GM18526 (cell line): Measurements from ENCODE around the gene SDHAF4.

Experiments used
- POLR2A ChIP-seq: IDR thresholded peaks from 3 replicates; pipeline ENCODE4 v1.6.1; 2011; ENCODE audit not compliant: insufficient read length; ENCODE audit errors: extremely low read depth

Gene SDHAF4

GRCh38 chr6:70574643-70575042 lies 7.9 kb downstream of the SDHAF4 start:
- no peak for TF ChIP-seq POLR2A

DNA sequence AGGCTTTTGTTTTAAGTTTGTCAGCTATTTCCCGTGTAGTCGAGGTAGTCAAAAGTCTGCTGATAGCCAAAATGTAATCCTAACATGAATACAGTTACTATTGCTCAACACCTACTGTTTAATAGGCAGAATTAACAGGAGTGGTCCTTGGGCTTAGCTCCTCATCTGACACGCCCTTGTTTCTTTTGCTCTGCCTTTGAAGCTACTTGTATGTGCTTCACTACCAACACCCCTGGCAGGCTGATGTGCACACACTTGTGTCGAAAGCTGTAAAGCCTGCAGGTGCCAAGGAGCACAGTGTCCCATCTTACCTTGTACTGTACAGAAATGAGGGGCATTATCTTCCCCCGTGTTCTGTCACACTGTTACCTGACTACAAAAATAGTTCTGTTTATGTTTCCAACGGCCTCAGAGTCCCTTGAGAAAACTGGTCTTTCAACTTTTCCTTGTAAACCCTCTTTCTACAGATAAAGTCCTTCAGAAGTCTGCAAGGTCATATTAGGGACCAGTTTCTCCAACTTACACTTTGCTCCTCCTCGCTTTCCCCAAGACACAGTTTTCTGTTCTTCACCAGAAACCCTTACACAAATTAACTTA lies 9.3 kb downstream of the SDHAF4 start:
- no peak for TF ChIP-seq POLR2A

DNA sequence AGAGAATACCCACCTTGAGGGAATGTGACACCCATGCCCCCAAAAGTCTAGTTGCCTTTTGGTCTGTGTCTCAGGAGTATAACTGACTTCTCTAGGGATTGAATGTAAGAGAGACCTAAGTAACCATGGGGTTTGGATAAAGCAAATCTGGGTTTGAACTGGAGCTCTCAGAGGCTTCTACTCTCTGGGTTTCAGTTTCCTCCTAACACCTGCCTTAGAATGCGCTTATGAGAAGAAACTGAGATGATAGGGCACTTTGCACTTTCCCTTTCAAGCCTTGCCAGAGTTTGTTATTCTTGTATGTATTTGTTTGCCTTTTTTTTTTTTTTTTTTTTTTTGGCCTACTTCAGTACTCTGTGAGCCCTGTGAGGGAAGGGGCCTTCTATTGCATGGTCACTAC lies 19.4 kb downstream of the SDHAF4 start:
- TF ChIP-seq POLR2A = no peak

DNA sequence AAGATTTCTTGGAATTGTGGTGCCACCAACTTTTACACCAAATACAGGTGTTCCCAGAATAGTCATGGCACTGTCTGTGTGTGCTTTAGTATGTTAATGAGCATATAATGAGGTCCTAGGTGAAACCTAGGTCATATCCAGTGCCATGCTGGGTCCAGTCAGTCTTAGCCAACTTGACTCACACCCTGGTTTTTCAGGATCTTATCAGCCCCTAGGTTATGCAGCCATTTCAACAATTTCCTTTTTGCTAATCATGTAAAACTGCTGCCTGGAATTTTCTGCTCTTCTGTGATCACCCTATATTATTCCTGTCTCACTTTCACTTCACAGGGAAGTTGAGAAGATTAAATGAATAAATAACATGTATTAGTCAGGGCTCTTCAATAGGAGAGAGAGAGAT lies 23.7 kb downstream of the SDHAF4 start:
- no peak for TF ChIP-seq POLR2A

DNA sequence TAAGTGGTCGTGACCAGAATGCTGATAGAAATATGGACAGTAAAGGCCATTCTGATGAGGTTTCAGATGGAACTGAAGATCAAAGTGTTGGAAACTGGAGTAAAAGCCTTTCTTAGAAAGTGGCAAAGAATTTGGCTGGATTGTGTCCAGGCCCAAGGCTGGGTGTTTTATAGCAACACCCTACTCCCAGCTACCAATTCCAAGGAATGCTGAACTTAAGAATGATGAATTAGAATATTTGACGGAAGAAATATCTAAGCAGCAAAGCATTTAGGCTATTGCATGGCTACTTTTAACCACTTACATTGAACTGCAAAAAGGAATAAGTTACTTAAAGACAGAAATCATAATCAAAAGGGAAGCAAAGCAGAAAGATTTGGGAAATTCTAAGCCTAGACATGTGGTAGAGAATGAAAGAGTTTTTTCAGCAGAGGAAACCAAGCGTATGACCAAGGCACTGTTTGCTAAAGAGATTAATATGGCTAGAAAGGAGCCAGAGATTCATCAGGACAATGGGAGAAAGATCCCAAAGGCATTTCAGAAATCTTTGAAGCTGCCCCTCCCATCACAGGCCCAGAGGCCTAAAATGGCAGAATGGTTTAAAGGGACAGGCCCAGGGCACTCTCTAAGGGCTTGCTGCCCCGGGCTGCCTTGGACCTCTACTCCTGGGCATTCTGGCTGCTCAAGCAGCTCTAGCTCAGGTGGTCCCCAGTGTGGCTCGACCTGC lies 25.8 kb downstream of the SDHAF4 start:
- no peak for TF ChIP-seq POLR2A

DNA sequence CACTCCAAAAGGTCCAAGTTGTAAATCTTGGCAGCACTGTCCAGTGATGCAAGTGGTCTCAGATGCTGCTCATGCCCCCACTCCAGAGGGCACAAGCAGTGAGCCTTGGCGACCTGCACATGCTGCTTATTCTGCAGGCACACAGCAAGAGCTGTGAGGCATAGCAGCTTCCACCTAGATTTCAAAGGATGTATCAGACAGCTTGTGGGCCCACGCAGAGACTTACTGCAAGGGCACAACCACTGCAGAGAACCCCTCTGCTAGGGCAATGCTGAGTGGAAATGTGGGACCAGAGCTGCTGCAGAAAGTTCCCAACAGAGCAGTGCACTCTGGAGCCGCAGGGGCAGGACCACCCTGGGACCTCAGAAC lies 26.4 kb downstream of the SDHAF4 start:
- no peak for TF ChIP-seq POLR2A

DNA sequence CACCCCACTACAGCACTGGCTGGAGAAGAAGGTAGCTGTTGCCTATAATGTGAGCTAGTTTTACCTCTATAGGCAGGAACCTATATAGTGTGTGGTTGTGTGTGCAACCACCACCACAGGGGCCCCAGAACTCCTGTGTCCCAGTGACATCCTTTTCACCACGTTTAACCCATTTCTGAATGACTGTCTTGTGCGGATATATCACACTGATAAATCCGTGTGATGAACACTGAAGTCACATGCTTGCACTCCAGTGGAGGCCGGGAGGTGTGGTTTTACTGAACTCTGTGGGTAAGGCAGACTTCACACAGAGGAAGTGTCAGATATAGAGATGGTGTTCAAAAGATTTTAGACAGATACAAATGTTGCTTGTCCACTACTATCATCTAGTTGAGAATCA lies 32.5 kb downstream of the SDHAF4 start:
- TF ChIP-seq POLR2A = no peak

- no peak for TF ChIP-seq POLR2A
Measured at GRCh38 chr6:70601014-70601413, 34.3 kb downstream of the SDHAF4 start.

DNA sequence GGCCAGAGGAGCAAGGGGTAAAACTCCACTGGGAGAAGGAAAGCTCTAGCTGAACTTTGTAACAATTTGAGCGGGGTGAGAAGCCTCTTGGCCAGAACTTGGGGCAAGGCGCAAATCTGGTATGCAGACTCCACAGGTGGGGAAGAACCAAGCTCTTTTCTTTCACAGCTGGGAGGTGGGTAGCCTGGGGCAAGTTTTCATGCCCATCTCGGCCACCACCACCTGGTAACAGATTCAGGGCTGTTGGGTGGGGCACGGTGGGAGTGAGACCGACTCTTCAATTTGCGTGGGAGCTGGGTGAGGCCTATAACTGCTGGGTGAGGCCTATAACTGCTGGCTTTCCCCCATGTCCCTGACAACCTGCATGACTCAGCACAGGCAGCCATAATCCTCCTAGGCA lies 37.5 kb downstream of the SDHAF4 start:
- no peak for TF ChIP-seq POLR2A

DNA sequence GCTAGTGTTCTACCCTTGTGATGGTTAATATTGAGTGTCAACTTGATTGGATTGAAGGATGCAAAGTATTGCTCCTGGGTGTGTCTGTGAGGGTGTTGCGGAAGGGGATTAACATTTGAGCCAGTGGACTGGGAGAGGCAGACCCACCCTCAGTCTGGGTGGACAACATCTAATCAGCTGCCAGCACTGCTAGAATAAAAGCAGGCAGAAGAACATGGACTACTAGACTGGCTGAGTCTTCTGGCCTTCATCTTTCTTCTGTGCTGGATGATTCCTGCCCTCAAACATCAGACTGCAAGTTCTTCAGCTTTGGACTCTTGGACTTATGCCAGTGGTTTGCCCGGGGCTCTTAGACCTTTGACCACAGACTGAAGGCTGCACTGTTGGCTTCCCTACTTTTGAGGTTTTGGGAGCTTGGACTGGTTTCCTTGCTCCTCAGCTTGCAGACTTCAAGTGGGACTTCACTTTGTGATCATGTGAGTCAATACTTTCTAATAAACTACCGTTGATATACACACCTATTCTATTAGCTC lies 50.1 kb downstream of the SDHAF4 start:
- TF ChIP-seq POLR2A = no peak

DNA sequence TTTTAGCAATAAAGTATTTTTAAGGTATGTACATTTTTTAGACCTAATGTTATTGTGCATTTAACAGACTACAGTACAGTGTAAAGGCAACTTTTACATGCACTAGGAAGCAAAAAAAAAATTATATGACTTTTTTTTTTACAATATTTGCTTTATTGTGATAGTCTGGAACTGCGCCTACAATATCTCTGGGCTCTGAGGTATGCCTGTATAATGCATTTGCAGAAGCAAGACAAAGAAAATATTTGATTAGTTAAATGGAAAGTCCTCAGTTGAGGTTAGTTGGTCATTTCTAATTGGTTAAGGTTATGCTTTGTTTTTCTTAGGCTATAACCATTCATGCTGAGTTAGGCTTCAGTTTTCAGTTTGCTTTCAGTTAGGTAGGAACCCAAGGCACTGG lies 54.0 kb downstream of the SDHAF4 start:
- no peak for TF ChIP-seq POLR2A

GRCh38 chr6:70622461-70622860 lies 55.7 kb downstream of the SDHAF4 start:
- TF ChIP-seq POLR2A = no peak

DNA sequence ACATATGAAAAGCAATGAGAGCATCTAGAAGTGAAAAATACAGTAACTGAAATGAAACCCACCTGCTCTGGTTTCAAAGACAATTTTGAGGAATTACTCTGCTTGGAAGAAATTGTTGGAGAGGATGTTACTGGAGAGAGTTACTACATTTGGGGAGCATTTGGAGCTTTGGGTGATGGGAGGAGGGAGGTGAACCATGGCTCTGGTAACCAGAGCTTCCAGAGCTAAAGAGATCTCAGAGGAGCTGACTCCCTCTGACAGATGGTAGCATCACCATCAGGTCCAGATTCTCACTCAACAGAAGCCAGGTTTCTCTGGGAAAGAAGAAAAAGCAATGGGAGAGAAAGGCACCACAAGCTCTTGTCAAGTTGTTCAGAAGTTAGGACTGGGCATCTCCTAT lies 58.7 kb downstream of the SDHAF4 start:
- no peak for TF ChIP-seq POLR2A

DNA sequence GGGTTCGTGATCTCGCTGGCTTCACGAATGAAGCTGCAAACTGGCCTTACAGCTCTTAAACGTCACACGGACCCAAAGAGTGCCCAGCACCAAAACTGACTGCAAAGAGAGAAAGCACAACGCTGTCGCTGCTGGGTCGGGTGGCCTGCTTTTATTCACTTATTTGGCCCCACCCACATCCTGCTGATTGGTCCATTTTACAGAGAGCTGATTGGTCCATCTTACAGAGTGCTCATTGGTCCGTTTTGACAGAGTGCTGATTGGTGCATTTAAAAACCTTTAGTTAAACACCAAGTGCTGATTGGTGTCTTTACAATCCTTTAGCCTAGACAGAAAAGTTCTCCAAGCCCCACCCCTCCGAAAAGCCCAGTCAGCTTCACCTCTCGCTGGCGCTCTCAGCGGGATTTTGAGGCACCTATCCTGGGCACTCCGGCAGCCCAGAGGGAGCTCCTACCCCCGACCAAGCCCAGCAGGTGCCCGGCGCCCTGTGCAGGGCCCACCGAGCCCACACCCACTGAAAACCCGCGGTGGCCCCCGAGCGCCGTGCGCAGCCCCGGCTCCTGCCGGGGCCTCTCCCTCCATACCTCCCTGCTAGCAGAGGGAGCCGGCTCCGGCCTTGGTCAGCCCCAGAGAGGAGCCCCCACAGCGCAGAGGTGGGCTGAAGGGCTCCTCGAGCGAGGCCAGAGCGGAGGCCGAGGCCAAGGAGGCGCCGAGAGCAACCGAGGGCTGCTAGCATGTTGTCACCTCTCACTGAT lies 60.9 kb downstream of the SDHAF4 start:
- TF ChIP-seq POLR2A = no peak

GRCh38 chr6:70629929-70630328 lies 63.2 kb downstream of the SDHAF4 start:
- TF ChIP-seq POLR2A = no peak

- TF ChIP-seq POLR2A = no peak
Measured at GRCh38 chr6:70633870-70634269, 67.1 kb downstream of the SDHAF4 start.

GRCh38 chr6:70636596-70636995 lies 69.9 kb downstream of the SDHAF4 start:
- TF ChIP-seq POLR2A = no peak

- TF ChIP-seq POLR2A = no peak
Measured at GRCh38 chr6:70638468-70638867, 71.7 kb downstream of the SDHAF4 start.
